Measurements from ENCODE around the gene DMD. TPM values are rescaled to one million over a fixed set of nuclear protein-coding genes. Genes with fewer than 3 reads are reported as not detected.

The DMD gene
- polyA plus RNA-seq, 3 donors, result 0.23 TPM; not detected in 2

GRCh38 chrX:31500921-31501320 lies 1710.4 kb downstream of the DMD start:
- intact Hi-C loops (cut with micrococcal nuclease), result no loop called here
- no peak for DNase-seq
- Histone ChIP-seq H3K79me2 (ENCODE audit: insufficient read depth, low read length) (no peaks in the 10 kb centered on the region), H3K9ac (ENCODE audit: insufficient read depth, low read length, poor library complexity, severe bottlenecking) (no peak overlapping the region), H3K4me1 (ENCODE audit: control insufficient read depth in 1 of 2, insufficient read depth in 2 of 2, low read length in 2 of 2) (no peaks in the 10 kb centered on the region), H3K9me3 (replicated peaks in 1 of 2; ENCODE audit: control insufficient read depth in 1 of 2, insufficient read depth in 1 of 2, low read length in 2 of 2) (no peaks in the 10 kb centered on the region), H3K4me3 (replicated peaks in 1 of 3; ENCODE audit: low read depth in 2 of 3, low read length in 3 of 3) (no peak overlapping the region), H3K27me3 (ENCODE audit: control insufficient read depth in 2 of 2, insufficient read depth in 2 of 2, low read length in 2 of 2) (no peaks in the 10 kb centered on the region), H3K27ac (ENCODE audit: low read depth in 1 of 2, low read length in 2 of 2) (no peak overlapping the region), H3K4me2 (replicated peaks; ENCODE audit: extremely low read depth, low read length, poor library complexity, severe bottlenecking) (no peak overlapping the region), H3K36me3 (replicated peaks in 1 of 2; ENCODE audit: control insufficient read depth in 1 of 2, insufficient read depth in 2 of 2, low read length in 2 of 2) (no peaks in the 10 kb centered on the region), H4K20me1 (ENCODE audit: insufficient read depth, low read length) (no peaks in the 10 kb centered on the region), H2AFZ (ENCODE audit: insufficient read depth, low read depth, low read length, poor library complexity, severe bottlenecking) (no peak overlapping the region)
- H3K4me3 Mint-ChIP-seq, result no peak overlapping the region
- no peak overlapping the region for H3K27ac Mint-ChIP-seq
- no peaks in the 10 kb centered on the region for H3K36me3 Mint-ChIP-seq
- WGBS (ENCODE audit: insufficient coverage), result no CpG with 5 or more reads among the region's 1 CpG
- no peaks in the 10 kb centered on the region for H3K4me1 Mint-ChIP-seq
- no peak for TF ChIP-seq CTCF (IDR thresholded peaks at IDR 0.05)
- peaks cover 0 to 3% (median 0%) of the 10 kb centered on the region in 7 donors for H3K9me3 Mint-ChIP-seq
- peaks cover 0 to 4% (median 0%) of the 10 kb centered on the region in 3 donors for H3K27me3 Mint-ChIP-seq (ENCODE audit: low read depth in 3 of 3)

GRCh38 chrX:31499109-31499508 lies 1712.2 kb downstream of the DMD start:
- TF ChIP-seq CTCF (IDR thresholded peaks at IDR 0.05), result no peak
- H3K27me3 Mint-ChIP-seq (ENCODE audit: low read depth in 3 of 3), result peaks cover 0 to 4% (median 0%) of the 10 kb centered on the region in 3 donors

More at GRCh38 chrX:31499109-31499508, 1712.2 kb downstream of the DMD start:
- Histone ChIP-seq H2AFZ (ENCODE audit: insufficient read depth, low read depth, low read length, poor library complexity, severe bottlenecking) (no peak overlapping the region), H3K27ac (ENCODE audit: low read depth in 1 of 2, low read length in 2 of 2) (no peak overlapping the region), H3K9ac (ENCODE audit: insufficient read depth, low read length, poor library complexity, severe bottlenecking) (no peak overlapping the region), H3K4me3 (replicated peaks in 1 of 3; ENCODE audit: low read depth in 2 of 3, low read length in 3 of 3) (no peak overlapping the region), H4K20me1 (ENCODE audit: insufficient read depth, low read length) (no peaks in the 10 kb centered on the region), H3K4me2 (replicated peaks; ENCODE audit: extremely low read depth, low read length, poor library complexity, severe bottlenecking) (no peak overlapping the region), H3K4me1 (ENCODE audit: control insufficient read depth in 1 of 2, insufficient read depth in 2 of 2, low read length in 2 of 2) (no peaks in the 10 kb centered on the region), H3K9me3 (replicated peaks in 1 of 2; ENCODE audit: control insufficient read depth in 1 of 2, insufficient read depth in 1 of 2, low read length in 2 of 2) (no peaks in the 10 kb centered on the region), H3K79me2 (ENCODE audit: insufficient read depth, low read length) (no peaks in the 10 kb centered on the region), H3K27me3 (ENCODE audit: control insufficient read depth in 2 of 2, insufficient read depth in 2 of 2, low read length in 2 of 2) (no peaks in the 10 kb centered on the region), H3K36me3 (replicated peaks in 1 of 2; ENCODE audit: control insufficient read depth in 1 of 2, insufficient read depth in 2 of 2, low read length in 2 of 2) (no peaks in the 10 kb centered on the region)
- WGBS (ENCODE audit: insufficient coverage), result 100% methylated on average over 1 of the region's 2 CpGs
- Mint-ChIP-seq H3K4me1 (no peaks in the 10 kb centered on the region), H3K4me3 (no peak overlapping the region), H3K36me3 (no peaks in the 10 kb centered on the region), H3K9me3 (peaks cover 0 to 3% (median 0%) of the 10 kb centered on the region in 7 donors), H3K27ac (no peak overlapping the region)
- intact Hi-C loops (cut with micrococcal nuclease), result no loop called here
- no peak for DNase-seq

Measured in CD14-positive monocyte (primary cell).